Endothelial cell of umbilical vein (primary cell): ENCODE results near the gene B9D1. TPM values are rescaled to one million over a fixed set of nuclear protein-coding genes. Genes with fewer than 3 reads are reported as not detected.

Source experiments
- BruUV-seq: library from RNA; stranded (reverse); fragments of 400-500 nt; replicated peaks from 2 replicates; lab custom pipeline; 2021; lab: Mats Ljungman, UMichigan
- CTCF ChIA-PET: fragments of 300-600, 350-600 bp; sonication (Branson Sonifier 250); formaldehyde crosslinking; loops from one replicate; lab custom pipeline; 2021; ENCODE audit warnings: antibody characterized with exemption, inconsistent platforms; lab: Charles Lee
- POLR2A ChIA-PET: fragments of 300-600, 350-600 bp; sonication (Branson Sonifier 250); formaldehyde crosslinking; loops from one replicate; lab custom pipeline; 2021; ENCODE audit warnings: antibody characterized with exemption, inconsistent platforms; lab: Charles Lee
- DNase-seq: peaks from one replicate; pipeline ENCODE4 v3.0.0-alpha.2; 2011; ENCODE audit warnings: low read depth, low spot score
- FAIRE-seq: peaks from 2 replicates; lab custom pipeline; 2011; peaks lifted over from hg19 to GRCh38; lab: Jason Lieb, UNC
- H2AFZ ChIP-seq: 2 replicates; pipeline ENCODE4 v1.6.0; 2012; ENCODE audit warnings: low read depth, low read length, control low read depth, inconsistent platforms
- H3K27ac ChIP-seq: 2 replicates; pipeline ENCODE4 v1.5.1; 2011; ENCODE audit warnings: low read depth, mild to moderate bottlenecking, control low read depth, low read length, moderate library complexity; ENCODE audit not compliant: insufficient read depth
- H3K27me3 ChIP-seq, 2 experiments: 2 replicates each; pipeline versions ENCODE4 v1.6.0 to v1.6.1; 2011; ENCODE audit warnings: low read length in 2 of 2, mixed read lengths in 1 of 2; ENCODE audit not compliant: control insufficient read depth in 2 of 2, insufficient read depth in 2 of 2
- H3K36me3 ChIP-seq, 2 experiments: 2 replicates in 1 of 2; 3 replicates in 1 of 2; pipeline ENCODE4 v1.5.1; 2011; ENCODE audit warnings: low read length in 2 of 2, mild to moderate bottlenecking in 1 of 2, moderate library complexity in 1 of 2; ENCODE audit not compliant: control insufficient read depth in 2 of 2, insufficient read depth in 2 of 2; ENCODE audit errors: extremely low read depth in 1 of 2
- H3K4me1 ChIP-seq: 3 replicates; pipeline ENCODE4 v1.5.1; 2011; ENCODE audit warnings: mild to moderate bottlenecking, low read length; ENCODE audit not compliant: control insufficient read depth, insufficient read depth; ENCODE audit errors: extremely low read depth
- H3K4me2 ChIP-seq: 2 replicates; pipeline ENCODE4 v1.6.1; 2011; ENCODE audit warnings: low read length, control low read depth, mixed read lengths; ENCODE audit not compliant: insufficient read depth
- H3K4me3 ChIP-seq, 3 experiments: fragments of 200-600 bp in 1 of 3; sonication (generic), shearing (Covaris generic) in 1 of 3; replicated peaks in 1 of 3; 2 replicates each; pipeline ENCODE4 v1.5.1; 2011 to 2016; ENCODE audit warnings: control low read depth in 3 of 3, low read length in 3 of 3, mild to moderate bottlenecking in 2 of 3, inconsistent platforms in 1 of 3, low read depth in 1 of 3, moderate library complexity in 1 of 3; ENCODE audit not compliant: insufficient read depth in 1 of 3
- H3K79me2 ChIP-seq: 2 replicates; pipeline ENCODE4 v1.6.0; 2012; ENCODE audit warnings: low read length, inconsistent platforms; ENCODE audit not compliant: control insufficient read depth, insufficient read depth
- H3K9ac ChIP-seq: replicated peaks from 2 replicates; pipeline ENCODE3; 2011; ENCODE audit warnings: low read length, control low read depth; ENCODE audit not compliant: insufficient read depth; ENCODE audit errors: extremely low read depth
- H3K9me1 ChIP-seq: replicated peaks from 3 replicates; pipeline ENCODE4 v1.6.0; 2011; ENCODE audit warnings: mild to moderate bottlenecking, low read length; ENCODE audit not compliant: control insufficient read depth, insufficient read depth; ENCODE audit errors: extremely low read depth
- H3K9me3 ChIP-seq: replicated peaks from 2 replicates; pipeline ENCODE4 v1.5.1; 2012; ENCODE audit warnings: low read length, inconsistent platforms; ENCODE audit not compliant: control insufficient read depth, insufficient read depth
- H4K20me1 ChIP-seq: replicated peaks from 2 replicates; pipeline ENCODE3; 2011; ENCODE audit warnings: mild to moderate bottlenecking, low read length; ENCODE audit not compliant: control insufficient read depth, insufficient read depth; ENCODE audit errors: extremely low read depth
- EZH2 ChIP-seq: IDR thresholded peaks from 2 replicates; pipeline ENCODE4 v1.6.1; 2012; ENCODE audit warnings: borderline replicate concordance, low read depth, mild to moderate bottlenecking, moderate library complexity, low read length, inconsistent platforms; ENCODE audit not compliant: severe bottlenecking
- FOS ChIP-seq: IDR thresholded peaks from 2 replicates; pipeline ENCODE4 v1.6.1; 2011; ENCODE audit warnings: mild to moderate bottlenecking, low read length, moderate library complexity, borderline replicate concordance; ENCODE audit not compliant: insufficient read depth
- GATA2 ChIP-seq: IDR thresholded peaks from 2 replicates; pipeline ENCODE4 v1.7.0; 2011; ENCODE audit warnings: low read depth, mild to moderate bottlenecking, moderate library complexity, mixed read lengths, low read length; ENCODE audit not compliant: insufficient read length, insufficient read depth
- JUN ChIP-seq: IDR thresholded peaks from 2 replicates; pipeline ENCODE4 v1.6.1; 2011; ENCODE audit warnings: borderline replicate concordance, low read depth; ENCODE audit not compliant: insufficient read length, insufficient read depth
- MAX ChIP-seq: IDR thresholded peaks from 2 replicates; pipeline ENCODE4 v1.6.1; 2011; ENCODE audit not compliant: insufficient read depth, insufficient read length
- MYC ChIP-seq: IDR thresholded peaks from one replicate; pipeline ENCODE4 v1.6.1; 2011; ENCODE audit warnings: mild to moderate bottlenecking, low read depth, low read length
- POLR2A ChIP-seq: IDR thresholded peaks from 2 replicates; pipeline ENCODE4 v1.6.1; 2012; ENCODE audit warnings: low read depth, mild to moderate bottlenecking, control low read depth, low read length
- POLR2AphosphoS5 ChIP-seq: IDR thresholded peaks from 2 replicates; pipeline ENCODE4 v1.6.1; 2012; ENCODE audit warnings: low read depth, mild to moderate bottlenecking, control low read depth, low read length, moderate library complexity; ENCODE audit not compliant: insufficient read depth
- dilution Hi-C: fragments of 300-500 bp; cut with MboI; formaldehyde crosslinking; loops from one replicate; pipeline ENCODE4 v1.15.0; 2019; ENCODE audit warnings: low sequenced_read_pairs; ENCODE audit not compliant: extremely low pct_ligation_motif_present
- intact Hi-C: fragments of 100-400 bp; cut with micrococcal nuclease; formaldehyde crosslinking; loops from one replicate; pipeline ENCODE4 v1.10.0; 2022
- polyA plus RNA-seq, 4 experiments: library from polyadenylated mRNA; depleted of rRNA in 3 of 4; stranded (reverse) in 3 of 4; unstranded in 1 of 4; fragments of >200 nt; gene quantifications; 2 replicates each; pipeline versions ENCODE4 v1.2.1 to v1.2.3, GENCODE V29; 2011 to 2012; ENCODE audit warnings: missing spikeins in 1 of 4
- total RNA-seq: library from RNA; stranded (reverse); gene quantifications from 2 replicates; pipeline ENCODE4 v1.2.3, GENCODE V29; 2021

Gene B9D1
- total and polyA plus RNA-seq, 2 donors (not counting 3 experiments of a cell fraction or from before 2014, with no cell fraction given) = 20.5 to 55.8 TPM

- BruUV-seq = no TSS peak
- no peaks in the 10 kb centered on the region for H4K20me1 ChIP-seq
- no peak overlapping the region for H3K9ac ChIP-seq
- POLR2A ChIA-PET = no interaction called here
- no peaks in the 10 kb centered on the region for H3K79me2 ChIP-seq
- H3K4me2 ChIP-seq = no peak overlapping the region
- H3K9me3 ChIP-seq = no peaks in the 10 kb centered on the region
- dilution Hi-C loops = no loop called here
- TF ChIP-seq FOS (no peak), EZH2 (no peak), POLR2A (no peak), POLR2AphosphoS5 (no peak), MAX (no peak), JUN (no peak), MYC (no peak), GATA2 (no peak)
- no peak for FAIRE-seq
- intact Hi-C loops = no loop called here
- H3K9me1 ChIP-seq = no peaks in the 10 kb centered on the region
- H3K4me3 ChIP-seq = no peak overlapping the region
- H3K36me3 ChIP-seq = peaks cover 7 to 18% of the 10 kb centered on the region in 2 experiments
- H3K27ac ChIP-seq = no peak overlapping the region
- H3K27me3 ChIP-seq = no peaks in the 10 kb centered on the region
- DNase-seq = no peak
- peaks cover 35% of the 10 kb centered on the region for H3K4me1 ChIP-seq
- H2AFZ ChIP-seq = no peak overlapping the region
- CTCF ChIA-PET = no interaction called here
Measured at GRCh38 chr17:19315104-19315503, 47.4 kb downstream of the B9D1 start.
